NCI-H146 treated with DMSO at 0.1 percent for 48 hours (cell line): ENCODE data around the gene TULP4.
"Not testable (repeated sequence)": the region's sequence is repeated elsewhere in the genome, so short reads cannot be mapped to it uniquely, and the experiment has no call there.

Experiments
- DNase-seq: peaks from one replicate; lab custom pipeline; 2025; ENCODE audit not compliant: unreplicated experiment; lab: John Stamatoyannopoulos, UW

Gene TULP4

DNA sequence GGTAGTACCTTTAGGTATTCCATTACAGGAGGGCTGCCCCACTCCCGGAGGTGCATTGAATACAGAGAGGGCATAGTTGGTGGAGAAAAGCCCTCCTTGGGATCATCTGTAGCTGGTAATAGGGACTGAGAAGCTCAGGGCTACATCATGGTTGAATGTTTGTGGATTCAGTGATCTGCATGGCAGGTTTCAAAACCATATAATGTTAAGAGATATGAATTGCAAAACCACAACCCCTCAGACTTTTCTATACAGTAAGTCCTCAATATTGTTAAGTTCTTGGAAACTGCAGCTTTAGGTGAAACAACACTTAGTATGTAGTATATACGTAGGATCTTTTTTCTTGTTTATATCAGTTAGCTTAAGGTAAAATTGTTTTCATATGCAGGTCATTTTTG lies 11.3 kb downstream of the TULP4 start:
- no peak for DNase-seq

DNA sequence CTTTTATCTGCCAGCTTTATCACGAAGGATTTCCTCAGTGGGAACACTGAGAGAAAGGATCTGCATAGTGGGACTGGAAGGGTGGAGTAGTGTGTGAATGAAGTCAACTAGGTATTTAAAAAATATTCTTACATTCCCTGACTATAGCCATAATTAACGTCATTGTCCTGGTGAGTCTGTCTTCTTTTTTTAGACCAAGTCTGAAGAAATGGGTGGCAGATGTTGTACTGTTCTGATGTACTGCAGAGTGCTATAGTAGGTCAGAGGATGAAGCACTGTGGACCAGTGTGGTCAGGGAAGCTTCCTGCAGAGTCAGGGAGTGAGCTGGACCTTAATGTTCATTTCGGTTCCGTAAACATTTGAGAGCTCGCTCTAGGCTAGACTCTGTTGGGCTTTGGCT lies 11.9 kb downstream of the TULP4 start:
- no peak for DNase-seq

DNA sequence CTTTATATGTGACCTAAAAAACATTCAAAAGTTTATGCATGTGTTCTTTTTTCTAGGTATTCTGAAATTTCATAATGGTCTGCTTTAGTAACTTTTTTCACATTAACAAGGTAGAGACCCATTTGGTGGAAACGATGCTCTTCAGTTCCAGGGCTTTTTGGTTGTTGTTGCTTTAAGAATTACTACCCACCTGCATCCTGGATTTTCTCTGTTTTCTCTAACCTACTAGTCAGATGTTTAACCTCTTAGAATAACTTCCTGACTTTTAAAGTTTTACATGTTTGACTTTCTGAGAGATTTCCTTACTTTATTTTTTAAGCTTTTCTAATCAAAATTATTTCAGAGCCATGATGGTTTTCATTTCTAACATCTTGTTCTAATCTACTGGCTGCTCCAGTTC lies 14.9 kb downstream of the TULP4 start:
- no peak for DNase-seq

DNA sequence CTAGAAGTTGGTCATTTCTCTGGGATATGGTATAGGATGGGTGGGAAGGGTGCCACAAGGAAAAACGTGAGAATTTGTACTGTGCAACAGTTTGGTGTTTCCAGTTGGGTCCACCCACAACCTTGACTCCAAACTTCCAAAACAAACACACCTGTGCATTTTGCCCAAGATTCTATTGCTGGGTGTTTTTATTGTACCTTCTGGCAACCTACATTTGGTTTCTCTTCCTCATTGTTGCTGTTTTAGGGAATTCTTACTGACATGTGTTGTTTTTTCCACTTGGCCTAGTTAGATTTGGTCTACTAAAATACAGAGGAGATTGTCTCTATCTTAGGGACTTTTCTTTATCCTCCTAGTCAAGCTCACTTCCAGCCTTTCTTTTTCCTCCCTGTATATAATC lies 16.7 kb downstream of the TULP4 start:
- DNase-seq, result no peak

DNA sequence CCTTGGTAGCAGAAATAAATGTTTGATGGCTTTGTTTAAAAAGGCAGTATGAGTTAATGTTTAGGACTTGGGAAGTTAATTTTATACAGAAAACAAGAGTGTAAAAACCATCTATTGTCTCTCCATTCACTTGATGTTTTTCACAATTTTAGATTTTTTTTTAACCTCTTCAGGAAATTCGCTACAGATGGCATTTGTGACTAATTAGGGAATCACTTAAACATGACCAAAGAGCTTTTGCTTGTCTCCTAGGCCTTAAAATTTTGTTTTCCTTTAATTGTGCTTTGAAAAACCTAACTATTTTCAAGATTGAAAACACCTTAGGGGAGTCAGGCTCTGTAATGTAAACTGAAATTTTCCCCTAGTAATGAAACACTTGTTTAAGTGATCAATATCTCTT lies 17.3 kb downstream of the TULP4 start:
- no peak for DNase-seq

DNA sequence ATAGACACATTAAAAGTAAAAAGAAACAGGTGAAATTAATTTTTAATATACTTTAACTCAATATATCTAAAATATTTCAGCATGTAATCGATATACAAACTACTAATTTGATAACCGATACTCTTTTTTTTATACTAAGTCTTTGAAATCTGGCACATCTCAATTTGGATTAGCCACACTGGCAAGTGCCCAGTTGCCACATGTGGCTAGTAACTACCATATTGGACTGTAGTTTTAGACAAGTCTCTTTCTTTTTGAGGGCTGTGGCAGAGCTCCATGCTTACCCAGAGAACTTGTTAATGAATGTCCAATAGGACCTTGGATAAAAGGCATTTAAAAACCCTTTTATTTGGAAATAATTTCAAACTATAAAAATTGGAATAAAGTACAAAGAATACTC lies 17.8 kb downstream of the TULP4 start:
- no peak for DNase-seq

DNA sequence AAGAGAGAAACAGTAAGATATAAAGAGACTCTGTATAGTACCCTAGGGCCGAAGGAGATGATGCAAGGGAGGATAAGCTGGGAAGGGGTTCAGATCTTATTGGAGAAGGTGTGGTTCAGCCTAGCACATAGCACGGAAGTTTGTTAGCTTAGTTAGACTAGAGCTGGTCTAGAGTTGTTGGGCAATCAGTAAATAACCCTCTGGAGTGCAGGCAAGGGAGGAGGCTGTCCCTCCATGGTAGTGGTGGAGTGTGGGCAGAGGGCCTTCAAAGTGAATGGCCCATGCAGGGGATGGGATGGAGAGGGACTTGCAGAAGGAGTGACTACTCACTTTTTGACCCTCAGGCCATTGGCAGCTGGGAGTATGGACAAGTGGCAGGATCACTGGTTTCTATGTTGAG lies 20.0 kb downstream of the TULP4 start:
- DNase-seq, result no peak

DNA sequence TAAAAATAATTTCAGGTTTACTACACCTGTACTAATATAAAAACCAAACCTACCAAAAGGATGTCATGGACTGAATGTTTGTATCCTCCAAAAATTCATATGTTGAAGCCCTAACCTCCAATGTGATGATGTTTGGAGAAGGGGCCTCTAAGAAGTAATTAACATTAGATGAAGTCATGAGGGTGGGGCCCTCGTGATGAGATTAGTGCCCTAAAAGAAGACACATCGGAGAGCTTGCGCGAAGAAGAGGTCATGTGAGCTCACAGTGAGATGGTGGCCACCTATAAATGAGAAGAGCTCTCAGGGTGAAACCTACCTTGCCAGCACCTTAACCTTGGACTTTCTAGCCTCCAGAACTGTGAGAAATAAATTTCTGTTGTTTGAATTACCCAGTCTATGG lies 20.8 kb downstream of the TULP4 start:
- no peak for DNase-seq

DNA sequence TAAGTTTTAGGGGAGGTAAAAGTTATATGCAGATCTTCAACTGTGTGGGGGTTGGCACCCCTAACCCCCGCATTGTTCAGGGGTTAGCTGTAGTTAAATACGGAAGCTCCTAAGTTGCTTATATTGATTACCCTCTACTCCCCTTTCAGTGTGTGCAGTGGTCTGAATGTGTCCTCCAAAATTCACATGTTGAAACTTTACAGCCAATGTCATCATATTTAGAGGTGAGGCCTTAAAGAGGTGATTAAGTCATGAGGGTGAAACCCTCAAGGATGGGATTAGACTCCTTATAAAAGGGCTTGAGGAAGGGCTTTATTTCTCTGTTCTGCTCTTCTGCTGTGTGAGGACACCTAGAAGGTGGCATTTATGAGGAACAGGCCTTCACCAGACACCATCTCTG lies 22.3 kb downstream of the TULP4 start:
- no peak for DNase-seq

DNA sequence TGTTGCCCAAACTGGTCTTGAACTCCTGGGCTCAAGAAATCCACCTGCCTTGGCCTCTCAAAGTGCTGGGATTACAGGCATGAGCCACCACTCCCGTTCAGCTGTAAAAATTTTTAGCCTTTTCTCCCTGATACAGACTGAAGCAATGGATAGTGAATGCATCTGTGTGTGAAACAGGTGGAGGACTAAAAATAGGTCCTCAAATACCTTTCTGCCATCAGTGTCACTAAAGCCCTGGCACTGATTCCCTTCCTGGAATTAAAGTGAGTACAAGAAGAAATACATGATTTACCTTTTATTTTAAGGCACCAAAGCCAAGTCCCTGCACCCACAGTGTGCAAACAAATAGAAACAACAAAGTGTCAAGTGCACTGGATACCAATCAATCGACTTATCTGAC lies 25.1 kb downstream of the TULP4 start:
- no peak for DNase-seq

DNA sequence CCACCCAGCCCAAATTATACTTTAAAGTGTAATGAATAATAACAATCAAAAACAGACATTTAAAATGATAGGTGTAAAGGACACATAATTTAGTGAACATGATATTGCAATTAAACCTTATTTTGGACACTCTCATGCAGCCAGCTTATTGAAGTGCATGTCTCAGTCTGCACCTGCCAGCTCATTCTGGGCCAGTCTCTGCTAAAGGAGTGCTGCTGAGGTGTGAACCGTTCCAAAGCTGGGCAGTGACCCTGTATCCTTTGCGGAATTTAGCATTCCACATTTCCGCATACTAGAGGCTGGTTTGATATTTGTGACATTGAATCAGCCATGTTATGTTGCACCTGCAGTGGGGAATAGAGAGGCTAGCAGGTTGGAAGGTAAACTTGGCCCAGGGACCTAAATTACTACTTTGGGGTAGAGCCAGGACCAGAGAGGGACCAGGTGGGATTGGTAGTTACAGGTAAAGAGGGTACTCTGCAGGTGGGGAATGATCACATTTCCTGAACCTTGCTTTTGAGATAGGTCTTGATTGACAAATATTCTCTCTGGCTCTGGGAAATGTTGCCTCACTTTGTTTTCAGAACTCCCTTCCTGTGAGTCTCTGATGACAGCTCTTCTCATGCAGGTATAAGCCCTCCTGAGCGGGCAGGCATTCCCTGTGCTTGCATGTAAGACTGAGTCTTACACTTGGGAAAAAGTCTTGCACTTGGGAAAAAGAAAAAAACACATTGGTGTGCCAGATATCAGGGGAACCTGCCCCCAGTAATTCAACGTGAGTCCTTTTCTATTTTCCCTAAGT lies 26.2 kb downstream of the TULP4 start:
- DNase-seq, result no peak

DNA sequence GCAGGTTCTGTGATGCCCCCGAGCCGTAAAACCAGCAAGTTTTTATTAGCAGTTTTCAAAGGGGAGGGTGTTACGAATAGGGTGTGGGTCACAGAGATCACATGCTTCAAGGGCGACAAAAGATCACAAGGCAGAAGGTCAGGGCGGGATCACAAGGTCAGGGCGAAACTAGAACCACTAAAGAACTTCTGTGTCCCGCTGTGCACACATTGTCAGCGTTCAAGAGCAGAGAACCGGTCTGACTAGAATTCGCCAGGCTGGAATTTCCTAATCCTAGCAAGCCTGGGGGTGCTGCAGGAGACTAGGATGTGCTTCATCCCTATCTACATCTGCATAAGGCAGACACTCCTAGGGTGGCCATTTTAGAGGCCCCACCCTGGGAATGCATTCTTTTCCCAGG lies 26.9 kb downstream of the TULP4 start:
- not testable (repeated sequence) for DNase-seq

DNA sequence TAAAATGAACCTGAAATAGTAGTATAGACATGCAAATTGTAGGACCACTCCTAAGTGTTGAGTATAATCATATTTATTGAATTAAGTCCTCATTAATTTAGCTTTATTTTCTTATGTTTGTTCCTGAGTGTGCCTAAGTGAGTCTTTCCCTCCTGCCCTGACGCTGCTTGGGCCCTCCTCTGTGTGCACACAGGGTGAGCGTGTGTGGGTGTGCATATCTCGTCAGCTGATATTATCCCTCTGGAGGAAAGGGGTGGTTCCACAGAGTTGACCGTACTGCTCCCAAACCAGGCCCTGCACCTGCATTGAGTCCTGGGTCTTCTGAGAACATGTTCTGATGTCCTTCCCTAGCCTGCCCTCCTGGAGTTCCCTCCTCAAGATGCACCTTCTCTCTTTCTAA lies 28.0 kb downstream of the TULP4 start:
- no peak for DNase-seq

DNA sequence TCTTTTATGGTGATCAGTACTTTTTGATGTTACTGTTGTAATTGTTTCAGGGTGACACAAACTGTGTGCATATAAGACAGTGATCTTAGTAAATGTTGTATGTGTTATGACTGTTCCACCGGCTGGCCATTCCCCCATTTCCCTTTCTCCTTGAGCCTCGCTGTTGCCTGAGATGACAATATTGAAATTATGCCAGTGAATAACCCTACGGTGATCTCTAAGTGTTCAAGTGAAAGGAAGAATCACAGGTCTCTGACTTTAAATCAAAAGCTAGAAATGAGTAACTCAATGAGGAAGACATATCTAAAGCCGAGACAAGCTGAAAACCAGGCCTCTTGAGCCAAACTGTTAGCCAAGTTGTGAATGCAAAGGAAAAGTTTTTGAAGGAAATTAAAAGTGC lies 32.3 kb downstream of the TULP4 start:
- DNase-seq, result no peak

DNA sequence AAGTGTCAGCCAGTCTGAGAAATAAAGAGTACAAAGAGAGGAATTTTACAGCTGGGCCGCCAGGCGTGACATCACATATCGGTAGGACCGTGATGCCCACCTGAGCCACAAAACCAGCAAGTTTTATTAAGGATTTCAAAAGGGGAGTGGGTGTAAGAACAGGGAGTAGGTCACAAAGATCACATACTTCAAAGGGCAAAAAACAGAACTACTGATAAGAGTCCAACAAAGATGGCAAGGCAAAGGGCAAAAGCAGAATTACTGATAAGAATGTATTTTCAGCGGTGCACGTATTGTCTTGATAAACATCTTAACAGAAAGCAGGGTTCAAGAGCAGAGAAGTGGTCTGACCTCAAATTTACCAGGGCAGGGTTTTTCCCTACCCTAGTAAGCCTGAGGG lies 33.2 kb downstream of the TULP4 start:
- DNase-seq, result not testable (repeated sequence)

DNA sequence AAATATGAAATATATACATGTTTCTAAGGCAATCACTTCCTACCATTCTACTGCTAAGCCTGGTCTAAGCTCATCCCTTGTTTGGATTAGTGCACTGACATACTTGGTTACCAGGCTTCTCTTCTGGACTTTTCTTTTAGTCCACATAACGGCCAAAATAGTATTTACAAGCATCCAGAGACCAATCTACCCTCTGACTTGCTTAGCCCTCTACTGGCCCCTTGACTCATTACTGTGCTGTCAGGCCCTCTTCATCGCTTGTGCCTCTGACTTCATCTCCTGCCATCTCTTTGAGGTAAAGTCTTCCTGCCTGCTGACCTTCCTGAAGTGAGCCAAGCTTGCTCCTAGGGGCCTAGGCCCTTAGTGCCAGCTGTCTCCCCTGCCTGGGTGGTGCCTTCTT lies 35.1 kb downstream of the TULP4 start:
- no peak for DNase-seq

DNA sequence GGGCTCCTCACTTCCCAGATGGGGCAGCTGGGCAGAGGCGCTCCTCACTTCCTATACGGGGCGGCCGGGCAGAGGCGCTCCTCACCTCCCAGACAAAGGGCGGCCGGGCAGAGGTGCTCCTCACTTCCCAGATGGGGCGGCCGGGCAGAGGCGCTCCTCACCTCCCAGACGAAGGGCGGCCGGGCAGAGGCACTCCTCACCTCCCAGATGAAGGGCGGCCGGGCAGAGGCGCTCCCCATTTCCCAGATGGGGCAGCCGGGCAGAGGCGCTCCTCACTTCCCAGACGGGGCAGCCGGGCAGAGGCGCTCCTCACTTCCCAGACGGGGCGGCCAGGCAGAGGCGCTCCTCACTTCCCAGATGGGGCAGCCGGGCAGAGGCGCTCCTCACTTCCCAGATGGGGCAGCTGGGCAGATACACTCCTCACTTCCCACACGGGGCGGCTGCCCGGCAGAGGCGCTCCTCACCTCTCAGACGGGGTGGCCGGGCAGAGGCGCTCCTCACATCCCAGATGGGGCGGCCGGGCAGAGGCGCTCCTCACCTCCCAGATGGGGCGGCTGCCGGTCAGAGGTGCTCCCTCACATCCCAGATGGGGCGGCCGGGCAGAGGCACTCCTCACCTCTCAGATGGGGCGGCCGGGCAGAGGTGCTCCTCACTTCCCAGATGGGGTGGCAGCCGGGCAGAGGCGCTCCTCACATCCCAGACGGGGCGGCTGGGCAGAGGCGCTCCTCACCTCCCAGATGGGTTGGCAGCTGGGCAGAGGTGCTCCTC lies 36.7 kb downstream of the TULP4 start:
- not testable (repeated sequence) for DNase-seq

DNA sequence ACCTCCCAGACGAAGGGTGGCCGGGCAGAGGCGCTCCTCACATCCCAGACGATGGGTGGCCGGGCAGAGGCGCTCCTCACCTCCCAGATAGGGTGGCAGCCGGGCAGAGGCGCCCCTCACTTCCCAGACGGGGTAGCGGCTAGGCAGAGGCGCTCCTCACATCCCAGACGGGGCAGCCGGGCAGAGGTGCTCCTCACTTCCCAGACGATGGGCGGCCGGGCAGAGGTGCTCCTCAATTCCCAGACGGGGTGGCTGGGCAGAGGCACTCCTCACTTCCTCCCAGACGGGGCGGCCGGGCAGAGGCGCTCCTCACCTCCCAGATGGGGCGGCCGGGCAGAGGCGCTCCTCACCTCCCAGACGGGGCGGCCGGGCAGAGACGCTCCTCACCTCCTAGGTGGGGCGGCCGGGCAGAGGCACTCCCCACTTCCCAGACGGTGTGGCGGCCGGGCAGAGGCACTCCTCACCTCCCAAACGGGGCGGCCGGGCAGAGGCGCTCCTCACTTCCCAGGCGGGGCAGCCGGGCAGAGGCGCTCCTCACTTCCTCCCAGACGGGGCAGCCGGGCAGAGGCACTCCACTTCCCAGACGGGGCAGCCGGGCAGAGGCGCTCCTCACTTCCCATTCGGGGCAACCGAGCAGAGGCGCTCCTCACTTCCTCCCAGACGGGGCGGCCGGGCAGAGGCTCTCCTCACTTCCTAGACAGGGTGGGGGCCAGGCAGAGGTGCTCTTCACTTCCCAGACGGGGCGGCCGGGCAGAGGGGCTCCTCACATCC lies 37.4 kb downstream of the TULP4 start:
- DNase-seq, result not testable (repeated sequence)

DNA sequence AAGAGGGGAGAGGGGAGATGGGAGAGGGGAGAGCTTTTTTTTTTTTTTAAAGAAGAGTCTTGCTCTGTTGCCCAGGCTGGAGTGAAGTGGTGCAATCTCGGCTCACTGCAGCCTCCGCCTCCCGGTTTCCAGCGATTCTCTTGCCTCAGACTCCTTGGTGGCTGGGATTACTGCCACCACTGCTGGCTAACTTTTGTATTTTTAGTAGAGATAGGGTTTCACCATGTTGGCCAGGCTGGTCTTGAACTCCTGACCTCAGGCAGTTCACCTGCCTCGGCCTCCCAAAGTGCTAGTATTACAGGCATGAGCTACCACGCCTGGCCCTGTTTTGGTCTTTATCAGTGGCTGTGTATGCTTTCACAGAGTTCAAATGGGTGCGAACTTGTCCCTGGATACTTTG lies 38.5 kb downstream of the TULP4 start:
- not testable (repeated sequence) for DNase-seq

DNA sequence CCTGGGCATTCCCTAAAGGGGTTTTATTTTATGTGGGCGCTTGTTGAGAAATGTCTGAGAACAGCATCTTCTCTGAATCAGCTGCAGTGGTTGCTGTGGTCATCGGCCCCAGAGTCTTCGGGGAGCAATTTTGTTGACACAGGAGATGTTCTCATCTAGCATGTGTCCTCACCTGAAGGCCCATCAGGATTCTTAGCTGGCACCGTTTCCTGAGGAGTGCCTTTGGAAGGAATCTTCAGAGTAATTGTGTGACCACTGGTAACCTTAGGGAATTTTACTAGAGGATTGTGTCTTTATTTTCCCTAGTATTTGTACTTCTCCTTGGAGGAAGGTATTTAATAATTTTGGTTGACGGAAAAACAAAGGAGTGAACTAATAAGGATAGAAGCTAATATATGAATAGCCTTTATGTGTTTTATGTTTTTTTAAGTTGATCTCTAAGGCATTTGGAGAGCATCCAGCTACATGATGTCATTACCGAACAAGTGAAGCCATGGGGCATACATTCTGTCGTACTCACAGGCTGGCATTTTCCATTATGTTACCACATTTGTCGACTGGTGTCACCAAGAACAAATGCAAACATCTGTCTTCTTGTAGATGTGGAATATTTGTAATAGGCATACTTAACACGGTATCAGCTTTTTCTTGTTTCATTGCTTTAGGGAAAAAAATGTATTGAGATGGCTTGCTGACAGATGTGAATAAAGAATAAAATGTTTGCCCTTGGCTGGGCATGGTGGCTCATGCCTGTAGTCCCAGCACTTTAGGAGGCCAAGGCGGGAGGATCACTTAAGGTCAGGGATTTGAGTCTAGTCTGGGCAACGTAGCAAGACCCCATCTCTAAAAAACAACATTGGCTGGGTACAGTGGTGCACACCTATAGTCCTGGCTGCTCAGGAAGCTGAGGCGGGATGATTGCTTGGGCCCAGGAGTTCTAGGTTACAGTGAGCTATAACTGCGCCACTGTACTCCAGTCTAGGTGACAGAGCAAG lies 41.9 kb downstream of the TULP4 start:
- no peak for DNase-seq
